ENCODE data around the gene CEBPE. TPM values are rescaled to one million over a fixed set of nuclear protein-coding genes. Genes with fewer than 3 reads are reported as not detected.

CEBPE gene
- total RNA-seq, 1 donor, result 0.21 TPM

DNA sequence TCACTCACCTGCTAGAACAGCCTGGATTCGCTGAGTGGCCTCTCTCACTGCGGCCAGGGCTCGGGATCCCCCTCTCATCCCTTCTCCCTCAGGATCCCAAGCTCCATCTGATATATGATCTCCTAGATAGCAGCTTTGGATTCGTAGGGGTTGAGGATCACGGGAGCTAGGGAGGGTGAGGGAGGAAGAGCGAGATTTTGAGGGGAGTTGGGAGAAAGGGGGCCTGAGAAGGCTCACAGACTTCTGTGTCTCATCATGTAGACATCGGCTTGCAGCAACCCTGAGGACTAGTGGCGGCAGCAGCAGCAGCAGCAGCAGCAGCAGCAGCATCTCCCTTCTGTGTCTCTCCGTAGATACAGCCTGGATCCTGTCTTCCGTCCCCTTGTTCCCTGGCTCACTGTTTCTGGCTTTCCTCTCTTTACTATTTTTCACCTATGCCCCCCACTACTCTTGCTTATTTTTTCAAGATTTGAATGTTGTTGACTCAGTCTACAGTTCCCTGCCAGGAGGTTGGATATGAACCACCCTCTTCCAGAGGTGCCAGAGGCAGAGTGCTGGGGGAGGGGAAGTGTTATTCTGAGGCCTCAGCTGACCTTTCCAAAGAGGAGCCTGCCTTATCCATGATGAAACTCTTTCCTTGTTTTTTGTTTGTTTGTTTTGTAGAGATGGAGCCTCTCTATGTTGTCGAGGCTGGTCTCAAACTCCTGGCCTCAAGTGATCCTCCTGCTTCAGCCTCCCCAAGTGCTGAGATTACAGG lies 14.3 kb downstream of the CEBPE start, which contains the start of gene CIROP:
Gene CIROP (minus strand): TSS at position 399 of the 757 bp plus-strand sequence. CDS start 69 bp downstream, at position 330.
- Histone ChIP-seq H3K4me1 (ENCODE audit: insufficient read depth, low read length) (peaks cover 9% of the 10 kb centered on the region), H3K9me3 (ENCODE audit: low read depth, low read length) (no peaks in the 10 kb centered on the region), H3K27me3 (ENCODE audit: insufficient read depth, low read length) (no peaks in the 10 kb centered on the region), H3K4me3 (ENCODE audit: low read length) (no peak within 1 kb of the TSS)

DNA sequence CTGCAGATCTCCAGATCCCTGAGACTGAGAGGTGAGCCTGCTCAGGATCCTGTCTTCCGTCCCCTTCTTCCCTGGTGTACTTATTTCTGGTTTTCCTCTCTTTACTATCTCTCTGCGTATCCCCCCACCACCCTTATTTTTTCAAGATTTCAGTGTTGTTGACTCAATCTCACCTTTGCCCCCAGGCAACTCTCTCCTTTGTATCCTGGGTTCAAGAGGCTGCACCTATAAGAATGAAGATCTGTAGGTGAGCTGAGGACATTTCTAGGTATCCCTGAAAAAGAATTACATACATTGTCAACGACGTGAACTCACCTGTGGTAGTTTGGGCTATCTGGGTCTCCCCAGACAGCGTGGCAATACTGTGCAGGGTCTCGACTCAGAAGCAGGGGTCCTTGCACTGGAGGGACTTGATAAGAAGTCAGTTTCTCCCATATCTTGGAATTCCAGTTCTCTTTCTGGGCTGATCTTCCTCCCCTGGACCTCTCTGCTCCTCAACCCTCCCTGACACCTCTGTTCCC lies 14.9 kb downstream of the CEBPE start:
- Histone ChIP-seq H3K4me1 (ENCODE audit: insufficient read depth, low read length) (peaks cover 9% of the 10 kb centered on the region), H3K4me3 (ENCODE audit: low read length) (no peak overlapping the region), H3K27me3 (ENCODE audit: insufficient read depth, low read length) (no peaks in the 10 kb centered on the region), H3K9me3 (ENCODE audit: low read depth, low read length) (no peaks in the 10 kb centered on the region)

DNA sequence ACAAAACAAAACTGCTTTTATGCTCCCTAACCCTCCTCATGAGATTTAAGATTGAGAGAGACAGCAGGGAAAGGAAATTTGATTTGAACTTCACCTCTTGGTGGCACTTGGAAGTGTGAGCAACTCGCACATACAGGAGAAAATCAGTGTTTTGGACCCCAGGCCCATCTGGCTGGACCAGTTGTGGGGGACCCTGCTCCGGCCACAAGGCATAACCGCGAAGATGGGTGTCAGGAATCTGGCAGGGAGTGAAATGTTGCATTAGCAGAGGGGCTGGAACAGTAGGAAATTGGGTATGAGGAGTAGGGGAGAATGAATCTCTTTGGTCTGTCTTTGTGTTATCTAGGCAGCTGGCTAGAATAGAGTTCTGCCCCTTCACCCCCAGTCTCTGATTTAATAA lies 15.5 kb downstream of the CEBPE start:
- no peaks in the 10 kb centered on the region for H3K9me3 ChIP-seq (ENCODE audit: low read depth, low read length)
- H3K4me1 ChIP-seq (ENCODE audit: insufficient read depth, low read length), result peaks cover 9% of the 10 kb centered on the region
- no peak overlapping the region for H3K4me3 ChIP-seq (ENCODE audit: low read length)
- no peaks in the 10 kb centered on the region for H3K27me3 ChIP-seq (ENCODE audit: insufficient read depth, low read length)

DNA sequence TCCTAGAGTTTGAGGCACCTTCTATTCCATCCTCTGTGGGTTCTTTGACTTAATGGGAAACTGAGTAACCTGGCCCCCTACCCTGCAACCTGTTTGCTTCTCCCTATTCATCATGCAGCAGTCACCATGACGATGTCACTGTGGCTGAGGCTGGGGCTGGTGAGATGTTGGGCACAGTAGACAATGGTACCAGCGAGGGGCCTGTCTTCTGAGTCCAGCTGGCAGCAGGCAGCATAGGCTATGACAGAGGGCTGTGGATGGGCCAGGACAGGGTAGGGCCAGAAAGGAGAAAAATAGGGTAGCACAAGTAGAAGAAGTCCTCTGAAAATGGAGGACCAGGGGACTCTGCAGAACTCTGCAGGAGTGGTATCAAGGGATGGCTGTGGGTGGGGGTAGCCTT lies 16.3 kb downstream of the CEBPE start:
- Histone ChIP-seq H3K4me1 (ENCODE audit: insufficient read depth, low read length) (peaks cover 9% of the 10 kb centered on the region), H3K9me3 (ENCODE audit: low read depth, low read length) (no peaks in the 10 kb centered on the region), H3K4me3 (ENCODE audit: low read length) (no peak overlapping the region), H3K27me3 (ENCODE audit: insufficient read depth, low read length) (no peaks in the 10 kb centered on the region)

DNA sequence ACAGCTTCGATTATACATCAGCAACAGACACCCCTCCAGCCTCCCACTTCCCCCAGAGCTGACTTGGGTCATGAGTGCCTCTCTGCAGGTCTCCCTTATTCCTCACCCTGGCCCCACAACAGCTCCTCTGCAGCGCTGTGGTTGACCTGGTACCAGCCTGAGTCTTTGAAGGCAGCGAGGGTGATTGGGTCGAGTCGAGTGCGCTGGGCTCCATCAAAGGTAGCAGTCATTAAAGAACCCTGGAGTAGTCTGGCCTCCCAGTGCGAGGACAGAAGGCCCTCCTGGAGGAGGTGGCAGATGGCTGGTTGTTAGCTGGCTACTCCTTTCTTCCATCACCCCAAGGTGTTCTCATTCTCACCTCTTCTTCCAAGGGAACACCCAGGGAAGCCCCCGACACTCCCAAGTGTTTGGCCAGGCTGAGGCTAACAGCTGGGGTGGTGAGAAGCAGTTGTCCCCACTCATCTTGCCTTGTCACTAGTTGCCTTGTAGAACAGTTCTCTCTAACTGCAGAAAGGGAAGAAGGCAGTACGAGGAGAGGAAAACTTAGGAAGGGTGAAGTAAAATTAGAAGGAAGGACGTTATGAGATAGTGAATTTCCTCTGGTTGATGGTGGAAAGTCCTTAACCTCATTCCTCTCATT lies 16.9 kb downstream of the CEBPE start:
- H3K4me1 ChIP-seq (ENCODE audit: insufficient read depth, low read length), result peaks cover 14% of the 10 kb centered on the region
- H3K9me3 ChIP-seq (ENCODE audit: low read depth, low read length), result no peaks in the 10 kb centered on the region
- H3K27me3 ChIP-seq (ENCODE audit: insufficient read depth, low read length), result no peaks in the 10 kb centered on the region
- H3K4me3 ChIP-seq (ENCODE audit: low read length), result no peak overlapping the region

DNA sequence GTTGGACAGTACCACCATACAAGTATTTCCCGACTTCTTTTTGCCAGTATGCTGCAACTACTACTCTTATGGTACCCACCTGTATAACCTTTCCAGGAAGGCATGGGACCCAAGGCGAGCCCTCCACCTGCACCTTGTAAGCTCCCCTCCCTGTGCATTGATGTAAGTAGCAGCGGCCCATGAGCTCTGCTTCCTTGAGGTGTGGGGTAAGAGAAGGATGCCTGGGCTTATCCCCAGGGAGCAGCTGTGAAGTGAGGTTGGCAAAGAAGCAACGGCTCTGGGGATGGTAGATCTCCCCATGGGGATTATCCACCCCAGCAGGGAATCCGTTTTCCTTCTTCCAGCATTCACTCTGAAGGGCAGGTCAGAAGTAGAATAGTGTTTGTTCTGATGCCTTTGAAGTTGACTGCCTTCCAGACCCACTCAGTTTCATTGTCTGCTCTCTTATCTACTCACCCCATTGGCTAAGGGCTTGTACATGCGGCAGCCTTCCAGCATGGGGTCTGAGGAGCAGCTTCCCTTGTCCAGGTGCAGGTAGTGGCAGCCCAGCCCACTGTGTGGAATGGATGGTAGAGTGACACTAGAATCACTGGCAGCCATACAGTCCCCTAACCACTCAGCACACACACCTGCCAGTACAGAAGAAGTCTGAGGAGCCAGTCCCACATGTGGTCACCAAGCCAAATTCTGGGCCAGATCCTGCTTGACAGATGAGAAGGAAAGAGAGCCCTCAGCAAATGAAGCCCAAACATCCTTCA lies 17.7 kb downstream of the CEBPE start:
- no peak overlapping the region for H3K4me3 ChIP-seq (ENCODE audit: low read length)
- no peaks in the 10 kb centered on the region for H3K9me3 ChIP-seq (ENCODE audit: low read depth, low read length)
- no peaks in the 10 kb centered on the region for H3K27me3 ChIP-seq (ENCODE audit: insufficient read depth, low read length)
- H3K4me1 ChIP-seq (ENCODE audit: insufficient read depth, low read length), result peaks cover 21% of the 10 kb centered on the region

DNA sequence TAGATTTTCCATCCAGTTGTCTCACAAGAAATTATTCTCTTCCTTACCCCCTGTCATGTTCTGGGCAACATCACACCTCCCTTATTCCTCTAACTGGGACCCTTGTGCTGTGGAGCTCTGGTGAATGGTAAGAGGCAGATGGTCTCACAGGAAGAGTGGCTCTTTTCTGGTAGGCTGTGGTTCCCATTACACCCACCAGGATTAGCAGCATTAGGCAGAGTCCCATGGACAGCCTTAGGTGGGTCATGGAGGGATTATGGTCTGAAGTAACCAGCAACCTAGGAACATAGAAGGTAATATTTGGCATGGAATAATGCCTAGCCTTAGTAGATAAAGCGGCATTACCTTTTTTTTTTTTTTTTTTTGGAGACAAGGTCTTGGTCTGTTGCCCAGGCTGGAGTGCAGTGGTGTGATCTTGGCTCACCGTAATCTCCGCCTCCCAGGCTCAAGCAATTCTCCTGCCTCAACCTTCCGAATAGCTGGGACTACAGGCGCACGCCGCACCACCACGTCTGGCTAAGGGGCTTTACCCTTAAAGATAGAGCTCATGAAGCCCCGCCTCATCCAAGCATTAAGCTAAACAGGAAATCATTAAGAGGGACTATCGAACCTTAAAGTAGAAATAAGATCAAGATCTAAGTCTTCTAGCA lies 19.7 kb downstream of the CEBPE start:
- Histone ChIP-seq H3K9me3 (ENCODE audit: low read depth, low read length) (no peaks in the 10 kb centered on the region), H3K4me1 (ENCODE audit: insufficient read depth, low read length) (peaks cover 15% of the 10 kb centered on the region), H3K4me3 (ENCODE audit: low read length) (no peak overlapping the region), H3K27me3 (ENCODE audit: insufficient read depth, low read length) (no peaks in the 10 kb centered on the region)

DNA sequence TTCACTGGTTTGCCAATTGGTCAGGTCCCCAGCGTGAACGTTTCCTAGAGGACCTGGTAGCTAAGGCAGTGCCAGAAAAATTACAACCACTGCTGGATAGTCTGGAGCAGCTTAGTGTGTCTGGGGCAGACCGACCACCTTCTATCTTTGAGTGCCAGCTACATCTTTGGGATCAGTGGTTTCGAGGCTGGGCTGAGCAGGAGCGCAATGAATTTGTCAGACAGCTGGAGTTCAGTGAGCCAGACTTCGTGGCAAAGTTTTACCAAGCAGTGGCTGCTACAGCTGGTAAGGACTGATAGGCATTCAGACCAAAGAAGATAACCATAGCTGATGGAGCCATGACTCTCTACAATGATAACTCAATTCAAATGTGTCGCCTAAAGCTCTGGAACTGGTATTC lies 21.3 kb downstream of the CEBPE start:
- Histone ChIP-seq H3K4me1 (ENCODE audit: insufficient read depth, low read length) (peaks cover 28% of the 10 kb centered on the region), H3K9me3 (ENCODE audit: low read depth, low read length) (no peaks in the 10 kb centered on the region), H3K27me3 (ENCODE audit: insufficient read depth, low read length) (no peaks in the 10 kb centered on the region), H3K4me3 (ENCODE audit: low read length) (no peak overlapping the region)

DNA sequence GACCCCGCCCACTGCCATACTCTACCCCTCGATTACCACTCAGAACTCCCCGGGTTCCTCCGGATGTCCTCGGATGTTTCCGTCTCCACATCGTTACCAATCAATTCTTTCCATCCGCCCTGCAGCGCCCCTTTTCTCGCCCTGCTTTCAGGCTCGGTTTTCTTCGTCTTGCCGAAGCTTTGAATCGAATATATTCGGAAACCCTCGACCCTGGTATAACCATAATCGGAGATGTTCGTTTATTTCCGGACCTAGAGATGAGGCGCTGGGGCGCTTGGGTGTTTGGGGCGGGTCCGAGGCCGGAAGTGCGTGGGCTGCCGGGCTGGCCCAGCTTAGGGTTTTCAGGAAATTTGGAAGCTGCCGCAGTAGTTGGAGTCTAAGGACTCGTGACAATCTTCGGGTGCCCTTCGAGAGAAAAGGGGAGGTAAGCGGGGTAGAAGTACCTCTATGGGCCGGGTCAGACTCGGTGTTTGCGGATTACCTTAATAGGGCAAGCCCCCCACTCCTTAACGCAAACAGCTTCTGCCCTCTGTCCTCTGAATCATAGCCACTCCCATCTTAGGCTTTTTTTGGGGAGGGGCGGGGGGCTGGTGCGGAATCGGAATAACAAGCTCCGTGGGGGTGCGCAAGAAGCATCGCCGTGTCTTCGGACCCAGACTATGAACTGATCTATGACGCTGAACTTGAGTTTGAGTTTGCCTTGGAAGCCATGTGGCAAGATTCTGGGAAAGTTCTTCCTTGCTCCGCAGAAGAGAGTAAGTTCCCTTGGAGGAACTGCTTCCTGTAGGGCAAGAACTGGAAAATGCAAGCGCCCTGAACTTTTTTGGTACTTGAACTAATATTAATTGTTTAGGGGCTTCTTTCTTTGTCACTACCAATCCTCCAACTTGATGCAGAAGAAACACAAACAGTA lies 23.6 kb downstream of the CEBPE start, which contains the start of gene C14orf119:
Gene C14orf119 (plus strand): TSS at position 310 of the 913 bp plus-strand sequence. CDS start 2,154 bp downstream, outside the sequence.
- H3K4me3 ChIP-seq (ENCODE audit: low read length), result peak within 1 kb of the TSS; percentile 81
- H3K27me3 ChIP-seq (ENCODE audit: insufficient read depth, low read length), result no peaks in the 10 kb centered on the region
- H3K9me3 ChIP-seq (ENCODE audit: low read depth, low read length), result no peaks in the 10 kb centered on the region
- peaks cover 28% of the 10 kb centered on the region for H3K4me1 ChIP-seq (ENCODE audit: insufficient read depth, low read length)

DNA sequence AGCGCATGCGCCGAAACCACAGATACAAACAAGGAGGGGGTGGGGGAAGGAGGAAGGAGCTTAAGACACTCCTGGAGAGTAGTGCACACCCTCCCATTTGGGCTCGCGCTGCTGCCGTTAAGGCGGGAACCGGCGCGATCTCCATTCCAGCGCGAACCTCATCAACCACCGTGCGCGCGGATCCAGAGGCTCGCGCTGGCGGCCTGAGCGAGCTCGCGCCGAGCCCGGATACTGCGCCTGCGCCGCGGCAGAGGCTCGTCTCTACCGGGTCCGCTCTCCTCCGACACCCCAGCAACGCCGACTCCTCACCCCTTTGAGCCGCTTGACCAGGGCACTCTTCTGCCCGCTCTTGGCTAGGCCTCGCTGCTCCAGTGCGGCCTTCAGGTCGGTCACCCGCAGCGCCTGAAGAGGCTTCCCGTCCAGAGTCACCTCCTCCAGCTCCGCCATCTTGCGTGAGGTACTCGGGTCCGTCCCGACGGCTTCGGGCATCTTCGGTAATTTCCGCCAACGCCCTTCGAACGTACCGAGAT lies 24.3 kb downstream of the CEBPE start, which contains the start of gene ACIN1:
Gene ACIN1 (minus strand): TSS at position 471 of the 530 bp plus-strand sequence. CDS start 24 bp downstream, at position 447.
- Histone ChIP-seq H3K4me1 (ENCODE audit: insufficient read depth, low read length) (peaks cover 28% of the 10 kb centered on the region), H3K4me3 (ENCODE audit: low read length) (peak within 1 kb of the TSS; percentile 81), H3K9me3 (ENCODE audit: low read depth, low read length) (no peaks in the 10 kb centered on the region), H3K27me3 (ENCODE audit: insufficient read depth, low read length) (no peaks in the 10 kb centered on the region)

DNA sequence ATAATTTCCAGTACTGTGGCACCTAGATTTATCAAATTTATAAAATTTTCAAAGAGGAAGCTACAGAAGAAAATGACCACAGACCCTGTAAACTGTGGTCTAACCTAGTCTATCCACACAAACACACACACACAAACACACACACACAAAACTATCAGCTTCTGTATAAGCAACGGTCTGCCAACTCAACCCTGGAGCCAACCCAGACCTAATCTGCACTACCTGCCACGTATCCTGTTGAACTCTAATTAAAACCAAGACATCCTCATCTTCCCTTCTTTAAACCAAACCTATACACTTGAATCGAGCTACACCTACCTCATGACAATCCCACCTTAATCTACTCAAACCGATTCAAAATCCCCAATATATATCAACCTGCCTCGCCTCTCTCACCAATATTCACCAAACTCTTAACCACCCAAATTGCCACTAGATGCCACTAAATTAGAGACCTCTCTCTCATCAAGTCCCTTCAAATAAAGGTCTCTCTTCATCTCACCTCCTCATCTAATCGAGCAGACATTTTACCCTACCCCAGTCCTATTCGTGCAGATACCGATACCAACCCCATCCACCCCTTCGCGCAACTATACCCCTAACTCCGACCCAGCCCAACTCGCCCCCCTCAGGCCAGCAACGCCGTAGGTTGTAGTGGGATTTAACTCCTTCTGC lies 24.9 kb downstream of the CEBPE start:
- H3K9me3 ChIP-seq (ENCODE audit: low read depth, low read length), result no peaks in the 10 kb centered on the region
- H3K4me3 ChIP-seq (ENCODE audit: low read length), result peak overlapping the region; percentile 81
- H3K4me1 ChIP-seq (ENCODE audit: insufficient read depth, low read length), result peaks cover 28% of the 10 kb centered on the region
- no peaks in the 10 kb centered on the region for H3K27me3 ChIP-seq (ENCODE audit: insufficient read depth, low read length)

DNA sequence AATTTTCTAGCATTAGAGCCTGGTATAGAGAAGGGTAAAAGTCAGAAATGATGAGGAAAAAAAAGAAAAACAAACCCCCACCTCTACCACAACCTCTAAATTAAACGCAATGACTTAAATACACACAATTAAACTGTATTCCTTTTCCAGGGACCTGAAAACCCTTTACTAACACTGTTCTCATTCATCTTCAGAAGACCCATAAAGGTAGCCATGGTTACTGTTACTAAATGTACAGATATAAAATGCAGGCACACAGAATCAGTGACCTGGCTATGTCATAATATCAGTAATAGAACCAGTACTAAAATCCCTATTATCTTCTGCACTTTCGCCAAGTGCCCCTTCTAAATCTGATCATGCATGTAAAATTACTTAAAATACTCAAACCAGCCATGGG lies 25.5 kb downstream of the CEBPE start:
- Histone ChIP-seq H3K27me3 (ENCODE audit: insufficient read depth, low read length) (no peaks in the 10 kb centered on the region), H3K4me1 (ENCODE audit: insufficient read depth, low read length) (peaks cover 28% of the 10 kb centered on the region), H3K4me3 (ENCODE audit: low read length) (peak overlapping the region; percentile 81), H3K9me3 (ENCODE audit: low read depth, low read length) (no peaks in the 10 kb centered on the region)

DNA sequence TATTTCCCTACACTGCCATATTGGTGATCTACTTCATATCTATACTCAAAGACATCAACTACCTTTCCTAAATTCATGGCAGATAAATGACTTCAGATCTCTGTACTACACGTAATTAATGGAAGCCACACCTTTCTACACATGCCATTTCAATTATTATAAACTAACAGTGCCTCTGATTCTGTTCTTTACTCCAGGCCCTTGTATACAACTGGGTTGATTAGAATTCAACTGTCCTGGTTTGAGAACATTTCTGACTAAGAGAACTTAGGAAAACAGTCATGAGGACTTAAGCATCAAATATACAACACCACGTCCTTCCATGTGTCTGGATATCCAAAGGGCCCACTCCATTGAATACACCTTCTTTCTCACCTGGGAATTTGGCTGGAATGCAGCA lies 26.0 kb downstream of the CEBPE start:
- H3K4me1 ChIP-seq (ENCODE audit: insufficient read depth, low read length), result peaks cover 28% of the 10 kb centered on the region
- H3K27me3 ChIP-seq (ENCODE audit: insufficient read depth, low read length), result no peaks in the 10 kb centered on the region
- no peak overlapping the region for H3K4me3 ChIP-seq (ENCODE audit: low read length)
- H3K9me3 ChIP-seq (ENCODE audit: low read depth, low read length), result no peaks in the 10 kb centered on the region

All from mononuclear cell (primary cell).